A549 treated with RU486 at 1 μM for 4 hours (cell line): ENCODE measurements around the gene HOXA3. TPM values are rescaled to one million over a fixed set of nuclear protein-coding genes. Genes with fewer than 3 reads are reported as not detected.

Experiments
- total RNA-seq: library from RNA; stranded (reverse); fragments of 200-300 nt; extraction: Qiagen RNA extraction; gene quantifications from 5 replicates; pipeline ENCODE4 v1.2.3, GENCODE V29; 2022; ENCODE audit warnings: low read depth

Gene HOXA3
- total RNA-seq, 1 experiment from 2014 or later = 11.2 TPM

Other genes starting within 250 kb of the HOXA3 start
- 2.2 to 4.1 TPM (median 3.5 TPM) in 5 replicates for gene HOXA1, start 56.6 kb downstream of the HOXA3 start, total RNA-seq
- 0.77 to 1.4 TPM (median 0.98 TPM) in 5 replicates for gene HOXA2, start 49.9 kb downstream of the HOXA3 start, total RNA-seq
- gene HOXA4, start 21.8 kb downstream of the HOXA3 start, total RNA-seq = 2.0 to 2.9 TPM (median 2.4 TPM) in 5 replicates
- gene HOXA5, start 8.9 kb downstream of the HOXA3 start, total RNA-seq = 2.8 to 7.5 TPM (median 6.6 TPM) in 5 replicates
- gene HOXA6, start 4.8 kb downstream of the HOXA3 start, total RNA-seq = 0.98 to 2.1 TPM (median 1.5 TPM) in 5 replicates
- 4.0 to 5.2 TPM (median 5.0 TPM) in 5 replicates for gene HOXA7, start 4.1 kb upstream of the HOXA3 start, total RNA-seq
- 0.49 to 0.76 TPM (median 0.58 TPM) in 5 replicates for gene HOXA9, start 13.0 kb upstream of the HOXA3 start, total RNA-seq
- gene HOXA10, start 21.7 kb upstream of the HOXA3 start, total RNA-seq = 6.4 to 8.3 TPM (median 7.5 TPM) in 5 replicates
- 0.67 to 0.92 TPM (median 0.89 TPM) in 5 replicates for gene HOXA11, start 32.6 kb upstream of the HOXA3 start, total RNA-seq
- gene HOXA13, start 47.5 kb upstream of the HOXA3 start, total RNA-seq = 0.97 to 2.2 TPM (median 2.0 TPM) in 5 replicates
- 0.07 to 0.32 TPM (median 0.23 TPM) in 3 of 5 replicates, not detected in the others for gene EVX1, start 90.2 kb upstream of the HOXA3 start, total RNA-seq